BJ (cell line): ENCODE results near the gene BLOC1S1. TPM values are rescaled to one million over a fixed set of nuclear protein-coding genes. Genes with fewer than 3 reads are reported as not detected.

Source experiments
- CTCF ChIA-PET: fragments of 350-600 bp; formaldehyde crosslinking; extraction: SDS; loops from one replicate; lab custom pipeline; 2021; ENCODE audit warnings: antibody characterized with exemption, inconsistent platforms; lab: Yijun Ruan, JAX
- POLR2A ChIA-PET: fragments of 300-600 bp; sonication (Branson Sonifier 250); formaldehyde crosslinking; extraction: SDS; loops from one replicate; lab custom pipeline; 2021; ENCODE audit warnings: antibody characterized with exemption; lab: Charles Lee
- DNase-seq: peaks from one replicate; pipeline ENCODE4 v3.0.0-alpha.2; 2011; ENCODE audit warnings: low read depth
- H3K27me3 ChIP-seq: 2 replicates; pipeline ENCODE4 v1.6.0; 2011; ENCODE audit warnings: low read length; ENCODE audit not compliant: control insufficient read depth, insufficient read depth
- H3K36me3 ChIP-seq: 2 replicates; pipeline ENCODE4 v1.5.1; 2011; ENCODE audit warnings: low read length; ENCODE audit not compliant: control insufficient read depth, insufficient read depth
- H3K4me3 ChIP-seq: 2 replicates; pipeline ENCODE4 v1.5.1; 2011; ENCODE audit warnings: low read depth, mild to moderate bottlenecking, control low read depth, low read length
- polyA plus RNA-seq: library from polyadenylated mRNA; depleted of rRNA; stranded (reverse); fragments of >200 nt; gene quantifications from 2 replicates; pipeline ENCODE4 v1.2.3, GENCODE V29; 2011; rRNA removed
- small RNA-seq: library from RNA; depleted of rRNA; stranded (forward); fragments of <200 nt; gene quantifications from one replicate; pipeline ENCODE3, GENCODE V24; 2012; ENCODE audit warnings: low replicate concordance, low read depth; ENCODE audit not compliant: insufficient read length
- TF ChIP-seq, protein P1 (sequence below): IDR thresholded peaks from 2 replicates; pipeline ENCODE4 v1.5.1; 2011; ENCODE audit warnings: low read depth, mild to moderate bottlenecking, control low read depth, inconsistent platforms, low read length, moderate library complexity; ENCODE audit not compliant: insufficient read depth

The BLOC1S1 gene
- polyA plus RNA-seq, 1 experiment: 172 TPM

GRCh38 chr12:55760663-55761062 lies 44.8 kb downstream of the BLOC1S1 start:
- no peak for DNase-seq
- CTCF ChIA-PET: interaction anchor here (1.2 to 1.6 kb wide), 3 partner anchors 13 to 179 kb away, joined by 3 to 4 read pairs (median 3); no protein-coding TSS in a partner anchor
- H3K27me3 ChIP-seq: no peaks in the 10 kb centered on the region
- POLR2A ChIA-PET: no interaction called here
- TF ChIP-seq, protein P1, sequence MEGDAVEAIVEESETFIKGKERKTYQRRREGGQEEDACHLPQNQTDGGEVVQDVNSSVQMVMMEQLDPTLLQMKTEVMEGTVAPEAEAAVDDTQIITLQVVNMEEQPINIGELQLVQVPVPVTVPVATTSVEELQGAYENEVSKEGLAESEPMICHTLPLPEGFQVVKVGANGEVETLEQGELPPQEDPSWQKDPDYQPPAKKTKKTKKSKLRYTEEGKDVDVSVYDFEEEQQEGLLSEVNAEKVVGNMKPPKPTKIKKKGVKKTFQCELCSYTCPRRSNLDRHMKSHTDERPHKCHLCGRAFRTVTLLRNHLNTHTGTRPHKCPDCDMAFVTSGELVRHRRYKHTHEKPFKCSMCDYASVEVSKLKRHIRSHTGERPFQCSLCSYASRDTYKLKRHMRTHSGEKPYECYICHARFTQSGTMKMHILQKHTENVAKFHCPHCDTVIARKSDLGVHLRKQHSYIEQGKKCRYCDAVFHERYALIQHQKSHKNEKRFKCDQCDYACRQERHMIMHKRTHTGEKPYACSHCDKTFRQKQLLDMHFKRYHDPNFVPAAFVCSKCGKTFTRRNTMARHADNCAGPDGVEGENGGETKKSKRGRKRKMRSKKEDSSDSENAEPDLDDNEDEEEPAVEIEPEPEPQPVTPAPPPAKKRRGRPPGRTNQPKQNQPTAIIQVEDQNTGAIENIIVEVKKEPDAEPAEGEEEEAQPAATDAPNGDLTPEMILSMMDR: no peak
- peaks cover 8% of the 10 kb centered on the region for H3K36me3 ChIP-seq
- H3K4me3 ChIP-seq: no peak overlapping the region

DNA sequence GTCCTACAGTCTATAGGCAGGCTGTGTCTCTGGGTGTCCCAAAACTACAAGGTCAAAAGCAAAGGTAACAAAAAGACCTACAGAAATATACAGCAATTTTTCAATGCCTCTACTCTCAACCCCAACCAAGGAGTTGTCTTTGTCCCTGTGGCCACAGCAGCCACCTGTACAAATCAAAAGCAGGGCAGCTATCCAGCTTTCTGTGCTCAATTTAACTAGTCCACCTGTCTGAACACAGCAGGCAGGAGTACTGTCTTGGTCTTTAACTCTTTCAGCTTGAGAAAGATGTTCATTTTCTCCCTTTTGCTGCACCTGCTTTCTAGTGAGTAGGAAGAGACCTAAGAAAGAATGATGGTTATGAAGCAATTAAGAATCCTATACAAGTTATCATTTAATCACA lies 46.8 kb downstream of the BLOC1S1 start:
- Histone ChIP-seq H3K4me3 (no peak overlapping the region), H3K27me3 (no peaks in the 10 kb centered on the region), H3K36me3 (peaks cover 7% of the 10 kb centered on the region; the same call in 1 of the 2 replicates)
- ChIA-PET CTCF (interaction anchor here (2.3 kb wide), 1 partner anchor 24 kb away, joined by 8 read pairs; no protein-coding TSS in a partner anchor), POLR2A (no interaction called here)
- TF ChIP-seq, protein P1: no peak
- no peak for DNase-seq

DNA sequence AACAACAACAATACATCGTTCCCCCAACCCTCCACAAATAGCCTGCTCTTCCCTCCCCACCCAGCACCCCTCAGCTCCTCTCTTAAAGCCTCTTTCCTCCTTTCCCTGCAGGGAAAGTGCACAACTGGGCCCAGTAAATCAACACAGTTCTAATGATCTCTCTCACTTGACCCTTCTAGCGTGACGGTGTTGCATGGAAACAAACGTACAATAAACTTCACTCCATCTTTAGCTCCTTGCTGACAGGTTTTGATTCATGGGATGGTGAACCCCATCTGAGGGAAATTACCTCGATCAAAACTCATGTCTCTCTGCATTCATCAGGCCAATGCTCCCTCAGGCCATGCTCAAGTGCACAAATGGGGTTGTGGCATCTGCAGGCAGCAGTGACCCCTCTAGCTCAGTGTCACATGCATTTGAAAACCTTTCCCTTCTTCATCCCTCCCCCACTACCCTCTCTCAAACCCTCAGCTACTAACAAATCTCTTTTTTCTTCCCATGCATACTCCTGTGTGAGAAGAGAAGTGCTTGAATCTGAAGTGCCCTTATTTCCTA lies 50.0 kb downstream of the BLOC1S1 start:
- no peaks in the 10 kb centered on the region for H3K27me3 ChIP-seq
- no peak for DNase-seq
- H3K4me3 ChIP-seq: no peak overlapping the region
- ChIA-PET CTCF (interaction anchor here (1.0 to 1.5 kb wide), 2 partner anchors 14 to 29 kb away, joined by 3 to 5 read pairs; no protein-coding TSS in a partner anchor), POLR2A (no interaction called here)
- H3K36me3 ChIP-seq: peaks cover 3% of the 10 kb centered on the region; the same call in 1 of the 2 replicates
- TF ChIP-seq, protein P1: no peak

GRCh38 chr12:55767156-55767555 lies 51.3 kb downstream of the BLOC1S1 start:
- peaks cover 3% of the 10 kb centered on the region; the same call in 1 of the 2 replicates for H3K36me3 ChIP-seq
- H3K4me3 ChIP-seq: no peak overlapping the region
- TF ChIP-seq, protein P1: no peak
- no peak for DNase-seq
- H3K27me3 ChIP-seq: no peaks in the 10 kb centered on the region
- POLR2A ChIA-PET: no interaction called here
- CTCF ChIA-PET: no interaction called here

Small RNA genes within 50 kb of the gene (small RNA-seq; reads per million reads assigned to genes)
- gene AC009779.1 (not detected), gene RF00017 (not detected)

Other genes starting within 250 kb of the BLOC1S1 start
- gene OR6C70, start 245.9 kb upstream of the BLOC1S1 start, polyA plus RNA-seq: not detected in 2 replicates
- not detected in 2 replicates for gene OR6C68, start 223.7 kb upstream of the BLOC1S1 start, polyA plus RNA-seq
- gene OR6C4, start 166.4 kb upstream of the BLOC1S1 start, polyA plus RNA-seq: not detected in 2 replicates
- not detected in 2 replicates for gene OR2AP1, start 143.6 kb upstream of the BLOC1S1 start, polyA plus RNA-seq
- not detected in 2 replicates for gene OR10P1, start 79.2 kb upstream of the BLOC1S1 start, polyA plus RNA-seq
- gene ITGA7, start 8.1 kb upstream of the BLOC1S1 start, polyA plus RNA-seq: 9.4 and 11.6 TPM in 2 replicates
- 4.5 and 6.2 TPM in 2 replicates for gene RDH5, start 4.3 kb downstream of the BLOC1S1 start, polyA plus RNA-seq
- gene CD63, start 13.0 kb downstream of the BLOC1S1 start, polyA plus RNA-seq: 974 and 1,937 TPM in 2 replicates
- 2.9 and 3.8 TPM in 2 replicates for gene GDF11, start 27.1 kb downstream of the BLOC1S1 start, polyA plus RNA-seq
- 52.1 and 102 TPM in 2 replicates for gene SARNP, start 101.7 kb downstream of the BLOC1S1 start, polyA plus RNA-seq
- gene ORMDL2, start 102.0 kb downstream of the BLOC1S1 start, polyA plus RNA-seq: 47.4 and 63.9 TPM in 2 replicates
- 6.4 and 8.4 TPM in 2 replicates for gene DNAJC14, start 113.5 kb downstream of the BLOC1S1 start, polyA plus RNA-seq
- gene MMP19, start 126.9 kb downstream of the BLOC1S1 start, polyA plus RNA-seq: 34.2 and 40.7 TPM in 2 replicates
- 37.1 and 37.8 TPM in 2 replicates for gene PYM1, start 211.8 kb downstream of the BLOC1S1 start, polyA plus RNA-seq
- 53.0 and 56.2 TPM in 2 replicates for gene DGKA, start 215.1 kb downstream of the BLOC1S1 start, polyA plus RNA-seq
- 1.2 and 1.8 TPM in 2 replicates for gene PMEL, start 250.0 kb downstream of the BLOC1S1 start, polyA plus RNA-seq